Right cardiac atrium (tissue), 5 donors: ENCODE results near the gene FHAD1. TPM values are rescaled to one million over a fixed set of nuclear protein-coding genes. Genes with fewer than 3 reads are reported as not detected.
A peak's percentile ranks its signal among the peaks of the same experiment; 100 is the strongest.
"Not testable (repeated sequence)": the region's sequence is repeated elsewhere in the genome, so short reads cannot be mapped to it uniquely, and the experiment has no call there.

Experiments used
- ATAC-seq, 2 donors: fragments of 200-7000 bp; cut with Tn5 transposase; one replicate each; pipeline versions ENCODE4 v1.8.0 to v1.9.1; 2020; ENCODE audit warnings: moderate library complexity in 2 of 2, mild to moderate bottlenecking in 1 of 2
- DNase-seq, 3 donors: peaks; one replicate each; pipeline ENCODE4 v3.0.0-alpha.2; 2020
- H3K27ac ChIP-seq: one replicate; pipeline ENCODE4 v1.5.1; 2013; ENCODE audit warnings: mild to moderate bottlenecking, low read length, control low read depth, moderate library complexity
- H3K27me3 ChIP-seq: one replicate; pipeline ENCODE4 v1.6.1; 2013; ENCODE audit not compliant: control insufficient read depth, insufficient read depth
- H3K4me1 ChIP-seq: one replicate; pipeline ENCODE4 v1.6.1; 2013; ENCODE audit warnings: low read length; ENCODE audit not compliant: control insufficient read depth, insufficient read depth
- H3K4me3 ChIP-seq: one replicate; pipeline ENCODE4 v1.5.1; 2013; ENCODE audit warnings: low read length, control low read depth
- H3K9me3 ChIP-seq: one replicate; pipeline ENCODE4 v1.6.1; 2013; ENCODE audit warnings: low read length; ENCODE audit not compliant: control insufficient read depth
- WGBS: extraction: QIAGEN DNeasy Blood & Tissue Kit; methylation state at CpG from one replicate; pipeline ENCODE4 v1.1.7; 2013; 5-methylcytosine and 5-hydroxymethylcytosine counted together
- intact Hi-C, 4 donors: fragments of 100-400 bp; cut with DNase I; formaldehyde crosslinking; loops; one replicate each; pipeline versions ENCODE4 v1.11.0 to v1.14.0; 2022 to 2023
- polyA plus RNA-seq: library from polyadenylated mRNA; stranded (reverse); fragments of 200-250 nt; gene quantifications from one replicate; pipeline ENCODE4 v1.2.3, GENCODE V29; 2013
- total RNA-seq, 4 donors: library from RNA; stranded (reverse); fragmentation: NEBNext Ultra II Directional; extraction: Animal tissue kit (Norgen Biotek cat#: 25700); gene quantifications; one replicate each; pipeline ENCODE4 v1.2.1, GENCODE V29; 2021
- donor health status: healthy with polysubstance abuse.
- donor health status: DM: no; HTN: yes; CAD: no.
- donor health status: DM: no; HTN: no; CAD: no.
- donor health status: DM: no; HTN: yes; CAD: no; lungs with severe emphysema.
- donor health status: DM: yes; HTN: yes; CAD: no.

FHAD1 gene
- total and polyA plus RNA-seq, 5 donors: 0.06 to 1.0 (median 0.17) TPM; not detected in 1

- H3K9me3 ChIP-seq: no peaks in the 10 kb centered on the region
- ATAC-seq: no peak
- H3K27ac ChIP-seq: no peak overlapping the region
- WGBS: 55% methylated on average over 6 of the region's 6 CpGs
- H3K4me1 ChIP-seq: no peaks in the 10 kb centered on the region
- H3K4me3 ChIP-seq: no peak overlapping the region
- no peak for DNase-seq
- H3K27me3 ChIP-seq: no peaks in the 10 kb centered on the region
- intact Hi-C loops: no loop called here
These were observed 180.2 kb downstream of the FHAD1 start for GRCh38 chr1:15427280-15427666.

GRCh38 chr1:15428252-15428651 lies 181.2 kb downstream of the FHAD1 start:
- H3K27ac ChIP-seq, H3K4me1 ChIP-seq, H3K27me3 ChIP-seq, H3K4me3 ChIP-seq, H3K9me3 ChIP-seq, ATAC-seq, intact Hi-C loops: not testable (repeated sequence)
- WGBS: 93% methylated on average over 11 of the region's 11 CpGs
- peak in 1 of 3 donors; percentile 12 for DNase-seq

- DNase-seq (peak in 1 of 3 donors; percentile 46), ATAC-seq (no peak)
- no peaks in the 10 kb centered on the region for H3K4me1 ChIP-seq
- H3K27me3 ChIP-seq: no peaks in the 10 kb centered on the region
- intact Hi-C loops: no loop called here
- no peak overlapping the region for H3K4me3 ChIP-seq
- 87% methylated on average over 18 of the region's 18 CpGs for WGBS
- no peaks in the 10 kb centered on the region for H3K9me3 ChIP-seq
- H3K27ac ChIP-seq: no peak overlapping the region
These were observed 181.9 kb downstream of the FHAD1 start for GRCh38 chr1:15428815-15429435.

GRCh38 chr1:15429701-15430149 lies 182.7 kb downstream of the FHAD1 start:
- H3K9me3 ChIP-seq: no peaks in the 10 kb centered on the region
- H3K4me1 ChIP-seq: no peaks in the 10 kb centered on the region
- intact Hi-C loops: loop anchor here in 2 of 4 donors (2.0 kb wide), 2 partner anchors 105 to 107 kb away; no protein-coding TSS in a partner anchor
- no peak overlapping the region for H3K4me3 ChIP-seq
- ATAC-seq: no peak
- WGBS: 87% methylated on average over 19 of the region's 19 CpGs
- H3K27ac ChIP-seq: no peak overlapping the region
- no peaks in the 10 kb centered on the region for H3K27me3 ChIP-seq
- DNase-seq: peak in 1 of 3 donors; percentile 39

GRCh38 chr1:15430787-15431570 lies 184.0 kb downstream of the FHAD1 start:
- intact Hi-C loops: loop anchor here (1.0 to 2.0 kb wide), 4 partner anchors 106 to 108 kb away; no protein-coding TSS in a partner anchor

GRCh38 chr1:15431571-15431948 lies 184.5 kb downstream of the FHAD1 start:
- 76% methylated on average over 4 of the region's 4 CpGs for WGBS
- no peaks in the 10 kb centered on the region for H3K27me3 ChIP-seq
- no peak overlapping the region for H3K4me3 ChIP-seq
- ATAC-seq (no peak), DNase-seq (peak in 1 of 3 donors; percentile 34)
- H3K27ac ChIP-seq: no peak overlapping the region
- no peaks in the 10 kb centered on the region for H3K9me3 ChIP-seq
- no peaks in the 10 kb centered on the region for H3K4me1 ChIP-seq
- intact Hi-C loops: loop anchor here (1.0 to 2.0 kb wide), 4 partner anchors 107 to 109 kb away; no protein-coding TSS in a partner anchor

More at GRCh38 chr1:15430787-15431570, 184.0 kb downstream of the FHAD1 start:
- ATAC-seq (peak; percentile 59 to 76), DNase-seq (peak; percentile 64 to 87 (median 87))
- no peaks in the 10 kb centered on the region for H3K9me3 ChIP-seq
- 60% methylated on average over 19 of the region's 19 CpGs for WGBS
- no peaks in the 10 kb centered on the region for H3K4me1 ChIP-seq
- H3K27me3 ChIP-seq: no peaks in the 10 kb centered on the region
- H3K27ac ChIP-seq: no peak overlapping the region
- H3K4me3 ChIP-seq: no peak overlapping the region

GRCh38 chr1:15432324-15432723 lies 185.3 kb downstream of the FHAD1 start:
- no peaks in the 10 kb centered on the region for H3K9me3 ChIP-seq
- intact Hi-C loops: no loop called here
- no peak for ATAC-seq
- DNase-seq: peak in 1 of 3 donors; percentile 33
- no peak overlapping the region for H3K27ac ChIP-seq
- no peaks in the 10 kb centered on the region for H3K27me3 ChIP-seq
- WGBS: 47% methylated on average over 9 of the region's 9 CpGs
- H3K4me3 ChIP-seq: no peak overlapping the region
- H3K4me1 ChIP-seq: no peaks in the 10 kb centered on the region

- H3K27ac ChIP-seq: no peak overlapping the region
- peak in 1 of 3 donors; percentile 11 for DNase-seq
- H3K4me1 ChIP-seq: no peaks in the 10 kb centered on the region
- ATAC-seq: no peak
- intact Hi-C loops: no loop called here
- H3K4me3 ChIP-seq: no peak overlapping the region
- H3K27me3 ChIP-seq: no peaks in the 10 kb centered on the region
- H3K9me3 ChIP-seq: no peaks in the 10 kb centered on the region
- 91% methylated on average over 9 of the region's 9 CpGs for WGBS
These were observed 186.4 kb downstream of the FHAD1 start for GRCh38 chr1:15433471-15433870.

- H3K9me3 ChIP-seq, H3K27me3 ChIP-seq, intact Hi-C loops, ATAC-seq, H3K4me1 ChIP-seq, H3K4me3 ChIP-seq, DNase-seq, H3K27ac ChIP-seq: not testable (repeated sequence)
- 68% methylated on average over 8 of the region's 8 CpGs for WGBS
These were observed 187.7 kb downstream of the FHAD1 start for GRCh38 chr1:15434739-15435138.

- intact Hi-C loops: no loop called here
- Histone ChIP-seq H3K27ac (no peak overlapping the region), H3K4me1 (no peaks in the 10 kb centered on the region), H3K4me3 (no peak overlapping the region), H3K27me3 (no peaks in the 10 kb centered on the region), H3K9me3 (no peaks in the 10 kb centered on the region)
- DNase-seq (no peak), ATAC-seq (no peak)
- WGBS: 94% methylated on average over 17 of the region's 17 CpGs
These were observed 188.4 kb downstream of the FHAD1 start for GRCh38 chr1:15435239-15436077.
